ENCODE results near the gene MRPL18.
"Not testable (repeated sequence)": the region's sequence is repeated elsewhere in the genome, so short reads cannot be mapped to it uniquely, and the experiment has no call there.

Gene MRPL18

DNA sequence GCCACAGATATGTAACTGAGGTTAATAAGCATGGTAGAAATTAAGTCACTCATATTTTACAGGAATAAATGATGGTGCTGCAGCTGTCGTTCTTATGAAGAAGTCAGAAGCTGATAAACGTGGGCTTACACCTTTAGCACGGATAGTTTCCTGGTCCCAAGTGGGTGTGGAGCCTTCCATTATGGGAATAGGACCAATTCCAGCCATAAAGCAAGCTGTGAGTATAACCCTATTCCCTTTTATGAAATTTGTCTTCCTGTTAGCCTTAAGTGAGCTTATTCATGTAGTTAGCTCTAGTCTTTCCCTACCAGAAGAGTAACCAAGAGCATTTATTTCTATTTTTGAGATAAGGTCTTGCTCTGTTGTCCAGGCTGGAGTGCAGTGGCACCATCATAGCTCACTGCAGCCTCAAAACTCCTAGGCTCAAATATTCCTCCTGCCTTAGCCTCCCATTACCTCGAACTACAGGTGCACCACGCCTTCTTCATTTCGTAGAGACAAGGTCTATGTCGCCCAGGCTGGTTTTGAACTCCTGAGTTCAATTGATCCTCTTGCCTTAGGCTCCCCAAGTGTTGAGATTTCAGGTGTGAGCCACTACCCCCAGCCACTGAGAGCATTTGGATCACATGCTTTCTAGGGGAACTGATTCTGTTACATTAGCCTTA is 12.9 kb upstream of the MRPL18 start:
- DNase-seq (ENCODE audit: low read depth): no peak

DNA sequence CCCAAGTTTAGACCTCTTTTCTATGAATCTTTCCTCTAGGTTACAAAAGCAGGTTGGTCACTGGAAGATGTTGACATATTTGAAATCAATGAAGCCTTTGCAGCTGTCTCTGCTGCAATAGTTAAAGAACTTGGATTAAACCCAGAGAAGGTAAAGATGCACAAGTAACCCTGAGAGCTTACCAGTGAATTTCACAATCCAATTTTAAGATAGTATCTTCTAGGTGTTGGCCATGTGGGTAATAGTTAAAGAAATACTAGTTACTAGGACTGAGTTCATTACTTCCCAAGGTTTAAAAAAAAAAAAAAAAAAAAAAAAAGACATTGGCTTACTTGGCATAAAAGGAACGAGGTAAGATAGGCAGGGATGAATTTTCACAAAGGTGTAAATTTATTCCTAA is 12.1 kb upstream of the MRPL18 start:
- DNase-seq (ENCODE audit: low read depth): no peak

DNA sequence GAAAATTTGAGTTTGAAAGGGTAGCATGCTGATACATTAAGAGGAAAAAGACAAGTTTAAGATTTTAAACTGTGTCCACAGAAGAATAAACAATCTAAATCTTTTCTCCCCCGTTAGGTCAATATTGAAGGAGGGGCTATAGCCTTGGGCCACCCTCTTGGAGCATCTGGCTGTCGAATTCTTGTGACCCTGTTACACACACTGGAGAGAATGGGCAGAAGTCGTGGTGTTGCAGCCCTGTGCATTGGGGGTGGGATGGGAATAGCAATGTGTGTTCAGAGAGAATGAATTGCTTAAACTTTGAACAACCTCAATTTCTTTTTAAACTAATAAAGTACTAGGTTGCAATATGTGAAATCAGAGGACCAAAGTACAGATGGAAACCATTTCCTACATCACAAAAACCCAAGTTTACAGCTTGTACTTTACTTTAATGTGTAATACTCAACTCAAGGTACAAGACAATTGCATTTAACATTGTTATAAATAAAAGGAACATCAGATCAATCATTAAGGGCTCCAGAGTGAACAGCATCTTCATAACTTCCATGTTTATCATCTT is 11.6 kb upstream of the MRPL18 start:
- no peak for DNase-seq (ENCODE audit: low read depth)

DNA sequence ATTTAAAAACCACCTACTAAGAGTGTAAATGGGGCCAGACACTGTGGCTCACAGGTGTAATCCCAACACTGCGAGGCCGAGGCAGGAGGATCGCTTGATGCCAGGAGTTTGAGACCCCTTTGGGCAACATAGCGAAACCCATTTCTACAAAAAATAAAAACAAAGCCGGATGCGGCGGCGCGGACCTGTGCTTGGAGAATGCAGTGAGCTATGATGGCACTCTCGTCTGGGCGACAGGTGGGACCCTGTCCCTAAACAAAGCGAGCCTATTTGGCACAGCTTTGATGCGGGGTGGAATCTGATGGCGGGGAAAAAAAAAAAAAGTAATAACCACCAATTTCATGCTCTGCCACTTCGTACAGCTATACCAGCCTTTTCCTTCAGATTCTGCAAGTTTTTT is 2.0 kb upstream of the MRPL18 start:
- no peak for DNase-seq (ENCODE audit: low read depth)

DNA sequence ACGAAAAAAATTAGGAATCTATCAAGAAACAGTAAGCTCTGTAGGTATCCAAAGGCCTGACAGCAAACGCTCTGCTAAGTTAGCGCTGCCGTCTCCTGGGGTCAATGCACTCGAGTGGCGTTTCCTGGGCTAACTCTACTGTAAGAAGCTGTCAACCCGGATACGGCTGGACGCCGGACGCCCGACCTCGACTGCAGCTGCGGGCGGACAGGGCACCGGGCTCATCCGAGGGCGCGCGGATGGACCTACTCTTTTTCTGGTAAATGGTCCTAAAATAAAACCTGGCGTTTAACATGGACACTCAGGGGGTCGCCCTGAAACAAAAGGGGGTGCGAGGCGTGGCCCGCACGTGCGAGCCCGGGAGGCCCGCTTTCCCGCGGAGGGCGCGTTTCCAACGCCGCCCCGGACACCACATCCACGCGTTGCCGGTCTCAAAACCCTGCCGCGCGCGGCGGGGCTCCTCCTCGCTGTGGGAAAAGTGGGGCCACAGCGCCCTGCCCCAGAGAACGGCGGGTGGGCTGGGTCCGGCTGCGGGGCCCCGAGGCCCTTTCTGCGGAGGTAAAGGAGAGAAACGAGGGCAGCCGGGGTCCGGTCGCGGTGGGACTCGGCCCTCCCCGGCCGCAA is 1.4 kb upstream of the MRPL18 start:
- no peak for DNase-seq (ENCODE audit: low read depth)

DNA sequence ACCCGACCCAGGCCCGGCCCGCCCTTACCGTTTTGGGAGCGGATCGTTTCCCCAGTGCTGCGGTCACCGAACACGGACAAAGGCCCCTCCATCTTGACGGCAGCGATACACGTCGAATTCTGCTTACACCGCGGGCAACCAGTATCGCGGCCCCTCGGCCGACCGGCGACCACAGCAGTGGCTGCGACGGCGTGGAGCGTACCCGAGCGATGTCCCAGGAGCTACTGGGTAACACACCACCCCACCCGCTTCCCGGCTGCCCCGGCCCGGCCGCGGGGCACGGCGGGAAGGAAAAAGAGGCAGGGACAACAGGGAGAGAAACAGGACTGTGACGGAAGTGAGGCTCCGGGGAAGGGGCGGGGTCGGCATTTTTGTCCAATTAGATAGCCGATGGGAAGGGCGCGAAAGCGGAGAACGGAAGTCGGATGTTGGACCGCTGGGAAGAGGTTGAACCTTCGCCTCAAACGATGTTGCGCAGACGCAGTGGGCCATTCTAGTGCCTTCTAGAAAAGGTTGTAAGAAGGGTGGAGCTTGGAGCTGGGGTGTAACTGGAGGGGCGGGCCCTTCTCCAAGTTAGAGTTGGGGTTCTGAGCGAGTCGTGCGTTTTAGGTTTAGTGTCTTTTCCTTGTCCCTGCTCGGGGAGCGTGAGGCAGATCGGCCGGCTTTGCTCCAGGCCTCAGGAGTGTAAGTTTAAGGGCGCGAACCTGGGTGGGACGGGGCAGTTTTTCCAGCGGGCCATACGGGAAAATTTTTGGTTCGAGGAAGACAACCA is 704 bp upstream of the MRPL18 start, which contains the start of gene TCP1:
Gene TCP1, minus strand, starts transcription at position 226 of the 772 bp plus-strand sequence. Its CDS starts 134 bp downstream, at position 92.
- peak; percentile 99 for DNase-seq (ENCODE audit: low read depth)

DNA sequence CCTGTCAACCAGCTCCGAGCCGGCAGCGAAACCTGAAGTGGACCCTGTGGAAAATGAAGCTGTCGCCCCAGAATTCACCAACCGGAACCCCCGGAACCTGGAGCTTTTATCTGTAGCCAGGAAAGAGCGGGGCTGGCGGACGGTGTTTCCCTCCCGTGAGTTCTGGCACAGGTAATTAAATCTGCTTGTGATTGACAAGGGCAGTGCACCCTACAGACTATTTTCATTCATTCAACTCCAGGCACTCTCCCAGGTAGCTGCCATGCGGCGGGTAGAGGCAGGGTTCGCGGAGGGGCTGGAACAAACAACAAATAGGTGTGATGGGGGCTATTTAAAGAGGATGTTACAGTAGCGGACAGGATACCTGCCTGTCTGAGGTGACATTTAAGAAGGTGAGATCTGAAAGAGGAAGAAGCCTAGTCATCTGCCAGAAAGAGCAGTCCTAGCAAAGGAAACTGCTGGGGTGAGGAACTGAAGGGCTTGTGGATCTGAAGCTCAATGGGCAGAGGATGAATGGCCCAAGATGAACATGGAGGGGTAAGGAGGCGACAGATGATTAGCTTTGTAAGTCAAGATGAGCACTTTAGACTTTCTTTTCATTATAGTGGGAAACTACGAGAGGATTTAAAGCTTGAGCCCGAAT is 810 bp downstream of the MRPL18 start:
- DNase-seq (ENCODE audit: low read depth): no peak

DNA sequence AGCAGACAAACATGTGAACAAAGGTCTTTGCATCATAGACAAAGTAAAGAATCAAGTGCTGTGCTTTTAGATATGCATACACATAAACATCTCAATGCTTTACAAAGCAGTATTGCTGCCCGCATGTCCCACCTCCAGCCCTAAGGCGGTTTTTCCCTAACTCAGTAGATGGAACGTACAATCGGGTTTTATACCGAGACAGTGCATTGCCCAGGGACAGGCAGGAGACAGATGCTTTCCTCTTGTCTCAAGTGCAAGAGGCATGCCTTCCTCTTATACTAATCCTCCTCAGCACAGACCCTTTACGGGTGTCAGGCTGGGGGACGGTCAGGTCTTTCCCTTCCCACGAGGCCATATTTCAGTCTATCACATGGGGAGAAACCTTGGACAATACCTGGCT is 4.7 kb downstream of the MRPL18 start:
- not testable (repeated sequence) for DNase-seq (ENCODE audit: low read depth)

DNA sequence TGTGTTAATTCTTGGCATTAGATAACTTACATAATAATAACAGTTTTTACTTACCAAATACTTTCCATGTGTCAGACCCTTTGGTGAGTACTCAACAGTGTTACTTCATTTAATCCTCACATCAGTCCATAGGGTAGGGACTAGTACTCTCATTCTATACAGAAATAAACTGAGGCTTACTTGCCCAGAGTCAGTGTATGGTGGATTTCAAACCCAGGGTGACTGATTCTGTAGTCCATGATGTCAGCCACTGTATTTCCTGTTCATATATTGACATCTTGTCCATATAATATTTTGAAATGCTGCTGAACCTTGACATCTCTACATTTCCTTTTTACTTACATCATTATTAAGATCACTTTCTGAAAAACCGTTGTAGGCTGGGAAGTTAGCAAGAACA is 7.3 kb downstream of the MRPL18 start:
- DNase-seq (ENCODE audit: low read depth): no peak

DNA sequence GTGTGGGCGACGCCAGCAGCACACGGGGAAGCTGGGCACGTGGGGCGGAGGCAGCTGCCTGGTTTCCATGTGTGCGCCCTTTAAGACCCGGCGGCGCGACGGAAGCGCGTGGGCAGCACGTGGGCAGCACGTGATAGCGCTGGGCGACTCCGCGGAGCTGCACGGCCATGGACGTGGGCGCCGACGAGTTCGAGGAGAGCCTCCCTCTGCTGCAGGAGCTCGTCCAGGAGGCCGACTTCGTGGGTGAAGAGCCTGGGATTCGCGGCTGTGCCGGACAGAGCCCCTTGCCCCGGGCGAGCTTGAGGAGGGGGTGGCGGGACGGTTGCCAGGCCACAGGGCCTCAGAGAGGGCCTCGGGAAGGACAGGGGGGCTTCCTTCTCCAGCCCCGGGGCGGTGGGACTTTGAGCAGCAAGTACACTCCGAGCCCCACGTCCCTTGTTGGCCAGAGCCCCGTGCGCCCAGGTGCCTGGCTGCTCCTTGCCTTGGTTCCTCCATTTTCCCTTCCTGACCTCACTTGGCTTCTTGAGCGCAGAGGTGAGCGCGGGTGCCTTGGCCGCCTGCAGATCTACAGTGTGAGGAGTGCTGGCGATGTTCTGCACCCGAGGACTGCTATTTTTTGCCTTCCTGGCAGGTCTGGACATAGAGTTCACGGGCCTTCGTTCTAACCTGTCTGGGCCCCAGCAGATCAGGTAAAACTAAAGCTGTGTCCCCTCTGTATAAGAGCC is 10.0 kb downstream of the MRPL18 start, which contains the start of gene PNLDC1:
Gene PNLDC1, plus strand, starts transcription at position 136 of the 725 bp plus-strand sequence. Its CDS starts 32 bp downstream, at position 168.
- no peak for DNase-seq (ENCODE audit: low read depth)

DNA sequence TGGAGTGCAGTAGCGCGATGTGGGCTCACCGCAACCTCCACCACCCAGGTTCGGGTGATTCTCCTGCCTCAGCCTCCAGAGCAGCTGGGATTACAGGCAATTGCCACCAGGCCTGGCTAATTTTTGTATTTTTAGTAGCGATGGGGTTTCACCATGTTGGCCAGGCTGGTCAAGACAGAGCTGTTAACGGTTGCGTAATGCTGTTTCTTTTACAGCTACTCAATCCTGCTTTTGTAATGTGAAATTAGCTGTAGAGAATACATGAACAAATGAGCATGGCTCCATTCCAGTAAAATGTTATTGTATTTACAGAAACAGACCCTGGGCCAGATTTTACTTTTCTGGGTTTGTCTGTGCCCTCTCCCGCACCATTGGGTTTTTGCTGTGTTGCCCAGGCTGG is 11.7 kb downstream of the MRPL18 start:
- DNase-seq (ENCODE audit: low read depth): no peak

DNA sequence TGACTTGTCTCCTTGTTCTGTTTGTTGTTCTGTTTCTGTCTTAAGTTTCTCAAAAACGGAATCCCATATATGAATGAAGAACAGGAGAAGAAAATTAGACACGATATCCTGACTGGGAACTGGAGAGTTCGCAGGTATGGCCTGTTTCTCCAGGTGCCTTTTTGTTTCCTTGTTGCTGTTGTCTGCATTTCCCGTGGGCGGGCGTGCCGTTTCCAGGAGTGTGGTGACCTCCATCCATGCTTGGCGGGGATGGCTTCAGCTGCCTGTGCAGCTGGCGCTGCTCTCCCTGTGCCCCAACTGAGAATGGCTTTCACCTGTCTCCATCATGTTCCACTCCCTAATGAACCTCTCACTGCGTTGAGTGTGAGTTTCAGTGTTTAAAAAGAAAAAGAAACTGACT is 14.2 kb downstream of the MRPL18 start:
- no peak for DNase-seq (ENCODE audit: low read depth)

DNA sequence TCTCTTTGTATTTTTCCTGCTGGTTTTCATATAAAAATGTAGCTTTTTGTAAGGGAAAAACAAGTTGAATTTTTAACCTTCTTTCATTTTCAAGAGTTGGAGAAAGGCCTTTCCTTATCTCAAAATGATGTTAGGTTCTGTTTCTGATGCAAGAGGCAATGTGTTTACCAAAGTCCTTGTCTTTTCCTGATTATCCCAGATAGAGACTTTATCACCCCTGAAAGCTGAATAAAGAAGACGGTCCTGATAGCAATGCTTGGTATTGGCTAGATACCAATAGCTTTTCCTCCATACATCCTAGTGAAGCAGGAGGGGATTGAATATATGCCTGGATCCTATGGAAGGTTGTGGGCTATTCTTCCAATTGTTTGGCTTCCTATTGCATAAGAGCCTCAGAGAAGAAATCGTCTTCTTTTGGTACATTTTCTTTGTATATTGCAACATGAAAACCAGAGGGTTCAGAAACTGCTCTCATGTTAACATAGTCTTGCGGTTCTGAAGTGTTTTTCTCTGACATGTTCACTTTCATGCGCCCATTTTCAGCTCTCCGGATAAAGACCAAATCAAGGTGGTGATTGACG is 15.3 kb downstream of the MRPL18 start:
- DNase-seq (ENCODE audit: low read depth): no peak

DNA sequence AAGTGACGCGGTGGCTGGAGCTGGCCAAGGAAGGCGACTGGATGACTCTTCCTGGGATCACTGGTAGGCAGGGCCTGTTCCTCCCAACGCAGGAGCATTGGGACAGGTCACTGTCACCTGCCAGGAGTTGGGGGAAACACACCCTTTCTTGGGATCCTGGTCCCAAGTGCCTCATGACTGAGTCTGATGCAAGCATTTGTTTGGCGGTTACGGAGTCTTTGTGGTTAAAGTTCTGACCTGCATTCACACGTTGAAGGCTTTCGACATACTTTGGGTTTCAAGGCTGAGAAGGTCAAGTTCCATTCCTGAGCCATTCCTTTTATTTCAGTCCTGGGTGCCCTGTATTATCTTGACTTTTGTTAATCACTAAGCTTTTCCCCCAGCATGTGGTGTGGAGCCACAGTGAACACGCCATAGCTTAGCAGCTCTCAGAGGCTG is 15.8 kb downstream of the MRPL18 start:
- no peak for DNase-seq (ENCODE audit: low read depth)

DNA sequence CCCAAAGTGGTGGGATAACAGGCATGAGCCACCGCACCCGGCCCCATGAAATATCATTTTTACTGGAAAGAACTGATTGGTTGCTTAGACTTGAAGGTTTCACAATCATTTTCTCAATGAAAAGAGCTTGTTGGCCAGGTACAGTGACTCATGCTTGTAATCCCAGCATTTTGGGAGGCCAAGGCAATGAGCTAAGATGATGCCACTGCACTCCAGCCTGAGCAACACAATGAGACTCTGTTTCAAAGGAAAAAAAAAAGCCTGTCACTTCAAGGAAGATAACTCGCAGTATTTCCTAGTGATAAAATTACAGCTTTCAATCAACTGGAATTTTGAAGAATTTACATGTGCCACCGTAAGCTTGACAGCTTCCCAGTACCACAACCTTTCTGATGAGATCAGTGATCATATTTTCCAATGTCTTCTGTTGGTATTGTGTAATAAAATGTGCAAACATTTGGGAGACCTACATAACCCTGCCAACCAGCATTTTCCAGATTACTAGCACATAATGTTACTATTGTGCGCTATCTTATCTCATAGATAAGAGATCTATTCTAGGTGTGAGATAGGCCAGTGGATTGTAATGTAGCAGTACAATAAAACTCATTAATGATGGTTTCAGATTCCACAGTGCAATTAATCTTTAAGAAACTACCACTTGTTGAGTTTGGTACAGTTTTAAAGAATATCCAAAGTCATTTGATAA is 17.0 kb downstream of the MRPL18 start:
- DNase-seq (ENCODE audit: low read depth): no peak

DNA sequence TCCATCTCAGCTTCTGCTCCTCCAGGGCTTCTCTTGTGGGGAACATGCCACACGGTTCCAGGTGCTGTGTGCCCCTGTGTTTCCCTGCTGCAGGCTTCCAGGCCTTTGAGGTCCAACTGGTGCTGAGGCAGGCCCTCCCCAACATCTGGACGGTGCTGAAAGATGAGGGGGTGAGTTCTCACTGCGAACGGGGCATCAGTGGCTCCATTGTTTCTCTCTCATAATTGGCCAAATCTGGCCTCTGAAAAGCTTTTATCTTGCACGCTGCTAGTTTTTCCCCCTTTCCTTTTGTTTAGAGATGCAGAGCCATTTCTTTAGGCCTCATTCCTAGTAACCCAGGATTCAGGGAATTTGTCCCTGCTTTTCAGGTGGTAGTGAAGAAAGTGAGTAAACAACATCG is 18.4 kb downstream of the MRPL18 start:
- DNase-seq (ENCODE audit: low read depth): no peak

DNA sequence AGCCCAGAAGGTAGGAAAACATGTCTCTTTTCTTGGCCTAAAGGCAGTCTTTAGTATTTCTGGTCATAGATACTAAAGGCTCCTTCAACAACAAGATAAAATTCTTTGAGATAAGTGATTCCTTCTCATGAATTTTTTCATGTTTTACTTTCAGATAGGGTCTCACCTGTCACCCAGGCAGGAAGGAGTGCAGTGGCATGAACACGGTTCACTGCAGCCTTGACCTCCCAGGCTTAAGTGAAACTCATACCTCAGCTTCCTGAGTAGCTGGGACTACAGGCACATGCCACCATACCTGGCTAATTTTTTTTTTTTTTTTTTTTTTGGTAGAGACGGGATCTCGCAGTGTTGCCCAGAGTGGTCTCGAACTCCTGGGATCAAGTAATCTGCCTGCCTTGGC is 18.9 kb downstream of the MRPL18 start:
- DNase-seq (ENCODE audit: low read depth): no peak

DNA sequence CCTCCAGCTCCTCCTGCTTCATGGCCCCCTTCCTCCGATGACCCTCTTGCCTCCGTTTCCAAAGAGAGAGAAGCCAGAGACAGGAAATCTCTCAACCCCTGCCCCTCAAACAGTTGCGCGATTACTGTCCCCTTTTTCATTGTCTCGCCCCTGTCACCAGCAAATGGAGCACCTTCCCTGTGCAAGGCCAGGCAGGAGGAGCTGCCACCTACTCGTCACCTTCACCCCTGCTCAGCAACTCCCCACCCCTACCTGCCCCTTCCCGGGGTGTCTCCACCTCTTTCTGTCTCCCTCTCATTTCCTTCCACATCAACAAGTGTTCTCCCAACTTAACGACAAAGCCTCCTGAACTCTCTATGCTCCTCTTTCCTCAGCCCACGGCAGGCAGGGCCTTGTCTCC is 23.5 kb downstream of the MRPL18 start:
- no peak for DNase-seq (ENCODE audit: low read depth)

DNA sequence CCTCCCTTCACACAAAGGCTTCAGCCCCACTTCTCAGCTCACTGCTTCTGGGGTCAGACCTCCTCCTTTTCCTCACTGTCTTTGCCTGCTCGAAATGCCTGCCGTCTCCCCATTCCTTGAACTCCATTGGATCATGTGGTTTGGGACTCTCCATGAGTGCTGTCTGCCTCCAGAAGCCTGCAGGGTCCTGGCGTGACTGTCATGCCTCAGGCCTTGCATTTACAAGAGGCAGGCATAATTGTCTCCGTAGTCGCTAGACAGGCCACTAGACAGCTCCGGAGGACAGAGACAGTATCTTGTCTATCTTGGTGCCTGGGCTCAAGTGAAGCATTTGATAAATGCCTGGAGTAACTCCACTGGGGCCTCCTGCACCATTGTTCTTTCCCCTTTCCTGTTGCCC is 25.1 kb downstream of the MRPL18 start:
- no peak for DNase-seq (ENCODE audit: low read depth)

DNA sequence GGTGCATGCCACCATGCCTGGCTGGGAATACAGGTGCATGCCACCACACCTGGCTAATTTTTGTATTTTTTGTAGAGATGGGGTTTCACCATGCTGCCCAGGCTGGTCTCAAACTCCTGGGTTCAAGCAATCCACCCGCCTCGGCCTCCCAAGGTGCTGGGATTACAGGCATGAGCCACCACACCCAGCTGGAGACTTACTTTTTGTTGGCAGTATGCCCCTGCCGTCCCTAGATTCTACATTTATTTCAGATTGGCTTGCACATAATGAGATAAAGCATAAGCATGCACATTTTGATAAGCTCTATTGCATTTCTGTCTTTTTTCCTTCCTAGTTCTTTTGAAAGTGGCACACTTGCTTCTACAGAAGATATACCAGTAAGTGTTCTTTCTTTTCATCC is 26.5 kb downstream of the MRPL18 start:
- DNase-seq (ENCODE audit: low read depth): not testable (repeated sequence)
